CD4-positive, alpha-beta T cell (primary cell): Measurements from ENCODE around the gene PLCB2. TPM values are rescaled to one million over a fixed set of nuclear protein-coding genes. Genes with fewer than 3 reads are reported as not detected.
A peak's percentile ranks its signal among the peaks of the same experiment; 100 is the strongest.

Experiments used
- ATAC-seq: fragments of 200-7000 bp; cut with Tn5 transposase; one replicate; pipeline ENCODE4 v1.10.0; 2022; ENCODE audit warnings: mild to moderate bottlenecking; ENCODE audit not compliant: poor library complexity
- CTCF ChIA-PET: fragments of 350-600 bp; sonication (Branson Sonifier 250); formaldehyde crosslinking; loops from one replicate; lab custom pipeline; 2021; ENCODE audit warnings: antibody characterized with exemption, inconsistent platforms; lab: Charles Lee
- POLR2A ChIA-PET: fragments of 350-600 bp; sonication (Branson Sonifier 250); formaldehyde crosslinking; loops from one replicate; lab custom pipeline; 2021; ENCODE audit warnings: antibody characterized with exemption, inconsistent platforms; lab: Charles Lee
- DNase-seq, 14 experiments: peaks; one replicate each; pipeline ENCODE4 v3.0.0-alpha.2; 2013 to 2020; ENCODE audit warnings: mixed read lengths in 2 of 14
- H3K27ac ChIP-seq, 2 donors: one replicate each; pipeline versions ENCODE4 v1.5.1 to v1.7.0; 2013; ENCODE audit warnings: low read length in 2 of 2, low read depth in 1 of 2, mild to moderate bottlenecking in 1 of 2
- H3K27me3 ChIP-seq, 2 experiments: 1 replicate in 1 of 2; 2 replicates in 1 of 2; pipeline versions ENCODE4 v1.6.1 to v1.7.0; 2013; ENCODE audit warnings: low read length in 2 of 2, control low read depth in 1 of 2, mild to moderate bottlenecking in 1 of 2, moderate library complexity in 1 of 2; ENCODE audit not compliant: insufficient read depth in 2 of 2, control insufficient read depth in 1 of 2
- H3K36me3 ChIP-seq: one replicate; pipeline ENCODE4 v1.6.1; 2013; ENCODE audit warnings: low read length, control low read depth; ENCODE audit not compliant: insufficient read depth
- H3K4me1 ChIP-seq: one replicate; pipeline ENCODE4 v1.6.1; 2013; ENCODE audit warnings: low read length, control low read depth; ENCODE audit not compliant: insufficient read depth
- H3K4me3 ChIP-seq: one replicate; pipeline ENCODE4 v1.5.1; 2013; ENCODE audit warnings: mild to moderate bottlenecking, low read length, moderate library complexity
- H3K9me3 ChIP-seq, 2 experiments: 1 replicate in 1 of 2; 2 replicates in 1 of 2; pipeline versions ENCODE4 v1.6.1 to v1.7.0; 2013; ENCODE audit warnings: low read length in 2 of 2, mild to moderate bottlenecking in 2 of 2, control low read depth in 1 of 2, moderate library complexity in 1 of 2; ENCODE audit not compliant: control insufficient read depth in 1 of 2, insufficient read depth in 1 of 2
- H3K27ac Mint-ChIP-seq: one replicate; pipeline ENCODE4 v1.8.0; 2020; ENCODE audit warnings: mixed read lengths
- H3K27me3 Mint-ChIP-seq: one replicate; pipeline ENCODE4 v1.8.0; 2021; ENCODE audit warnings: mixed read lengths
- H3K36me3 Mint-ChIP-seq: one replicate; pipeline ENCODE4 v1.8.0; 2021; ENCODE audit warnings: low read depth, mixed read lengths
- H3K4me1 Mint-ChIP-seq: one replicate; pipeline ENCODE4 v1.8.0; 2021; ENCODE audit warnings: low read depth, mixed read lengths
- H3K4me3 Mint-ChIP-seq: one replicate; pipeline ENCODE4 v1.8.0; 2020; ENCODE audit warnings: mild to moderate bottlenecking, mixed read lengths
- H3K9me3 Mint-ChIP-seq: one replicate; pipeline ENCODE4 v1.8.0; 2020; ENCODE audit warnings: mixed read lengths
- intact Hi-C, 2 experiments: fragments of 100-400 bp; cut with DNase I in 1 of 2; cut with micrococcal nuclease in 1 of 2; formaldehyde crosslinking; loops; one replicate each; pipeline versions ENCODE4 v1.15.1 to v1.9.0; 2023 to 2025; cut with DNase I, micrococcal nuclease
- total RNA-seq, 174 experiments: library from RNA in 2 of 174; stranded (reverse) in 2 of 174; gene quantifications; one replicate each; pipeline ENCODE4 v1.2.3 and lab custom pipeline; 2021 to 2026
- TF ChIP-seq, protein P1 (sequence below): fragments of 200-600 bp; IDR thresholded peaks from one replicate; pipeline ENCODE4 v1.8.0; 2022; ENCODE audit warnings: antibody characterized with exemption, mild to moderate bottlenecking

The PLCB2 gene
- total RNA-seq, 2 experiments from 2014 or later: 206 to 222 TPM

DNA sequence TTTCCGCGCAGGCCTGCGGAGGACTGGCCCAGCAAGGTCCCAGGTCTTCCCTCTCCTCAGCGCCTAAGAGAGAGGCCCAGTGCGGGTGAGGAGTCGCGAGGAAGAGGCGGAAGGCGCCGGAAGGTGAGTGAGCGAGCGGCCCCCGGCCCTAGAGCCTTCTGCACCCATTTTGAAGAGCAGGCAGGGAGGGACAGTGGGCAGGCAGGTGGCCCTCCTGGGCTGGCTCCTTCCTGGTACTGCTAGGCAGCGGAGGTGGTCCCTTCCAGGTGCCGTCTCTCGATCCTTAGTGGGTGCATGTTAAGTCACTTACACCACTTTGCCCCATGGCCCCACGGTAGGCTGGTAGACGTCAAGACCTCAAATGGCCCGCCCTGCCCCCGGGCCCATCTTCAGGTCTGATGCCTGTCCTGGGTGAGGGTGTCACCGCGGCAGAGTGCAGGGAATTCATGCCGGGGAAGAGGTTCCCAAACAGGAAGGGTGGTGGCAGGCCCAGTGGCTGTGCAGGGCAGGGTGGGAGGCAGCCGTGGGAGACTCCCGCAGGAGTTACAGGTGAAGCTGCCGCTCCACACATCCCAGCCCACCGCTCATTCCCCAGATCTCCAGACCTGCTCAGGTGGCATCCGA, 54.5 kb downstream of the PLCB2 start:
- peaks cover 20 to 30% of the 10 kb centered on the region in 2 experiments for H3K27me3 ChIP-seq
- Mint-ChIP-seq H3K27ac (no peak overlapping the region), H3K4me1 (peaks cover 9% of the 10 kb centered on the region), H3K27me3 (peaks cover 37% of the 10 kb centered on the region), H3K9me3 (no peaks in the 10 kb centered on the region), H3K4me3 (peak overlapping the region; percentile 74), H3K36me3 (no peaks in the 10 kb centered on the region)
- intact Hi-C loops: no loop called here
- H3K36me3 ChIP-seq: no peaks in the 10 kb centered on the region
- no peak overlapping the region for H3K27ac ChIP-seq
- peaks cover 26% of the 10 kb centered on the region for H3K4me1 ChIP-seq
- ChIA-PET CTCF (no interaction called here), POLR2A (interaction anchor here (0.5 kb wide), 1 partner anchor 289 kb away, joined by 3 read pairs; no protein-coding TSS in a partner anchor)
- ATAC-seq (no peak), DNase-seq (no peak)
- H3K9me3 ChIP-seq: no peaks in the 10 kb centered on the region
- TF ChIP-seq, protein P1, sequence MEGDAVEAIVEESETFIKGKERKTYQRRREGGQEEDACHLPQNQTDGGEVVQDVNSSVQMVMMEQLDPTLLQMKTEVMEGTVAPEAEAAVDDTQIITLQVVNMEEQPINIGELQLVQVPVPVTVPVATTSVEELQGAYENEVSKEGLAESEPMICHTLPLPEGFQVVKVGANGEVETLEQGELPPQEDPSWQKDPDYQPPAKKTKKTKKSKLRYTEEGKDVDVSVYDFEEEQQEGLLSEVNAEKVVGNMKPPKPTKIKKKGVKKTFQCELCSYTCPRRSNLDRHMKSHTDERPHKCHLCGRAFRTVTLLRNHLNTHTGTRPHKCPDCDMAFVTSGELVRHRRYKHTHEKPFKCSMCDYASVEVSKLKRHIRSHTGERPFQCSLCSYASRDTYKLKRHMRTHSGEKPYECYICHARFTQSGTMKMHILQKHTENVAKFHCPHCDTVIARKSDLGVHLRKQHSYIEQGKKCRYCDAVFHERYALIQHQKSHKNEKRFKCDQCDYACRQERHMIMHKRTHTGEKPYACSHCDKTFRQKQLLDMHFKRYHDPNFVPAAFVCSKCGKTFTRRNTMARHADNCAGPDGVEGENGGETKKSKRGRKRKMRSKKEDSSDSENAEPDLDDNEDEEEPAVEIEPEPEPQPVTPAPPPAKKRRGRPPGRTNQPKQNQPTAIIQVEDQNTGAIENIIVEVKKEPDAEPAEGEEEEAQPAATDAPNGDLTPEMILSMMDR: no peak
- peak overlapping the region; percentile 50 for H3K4me3 ChIP-seq

DNA sequence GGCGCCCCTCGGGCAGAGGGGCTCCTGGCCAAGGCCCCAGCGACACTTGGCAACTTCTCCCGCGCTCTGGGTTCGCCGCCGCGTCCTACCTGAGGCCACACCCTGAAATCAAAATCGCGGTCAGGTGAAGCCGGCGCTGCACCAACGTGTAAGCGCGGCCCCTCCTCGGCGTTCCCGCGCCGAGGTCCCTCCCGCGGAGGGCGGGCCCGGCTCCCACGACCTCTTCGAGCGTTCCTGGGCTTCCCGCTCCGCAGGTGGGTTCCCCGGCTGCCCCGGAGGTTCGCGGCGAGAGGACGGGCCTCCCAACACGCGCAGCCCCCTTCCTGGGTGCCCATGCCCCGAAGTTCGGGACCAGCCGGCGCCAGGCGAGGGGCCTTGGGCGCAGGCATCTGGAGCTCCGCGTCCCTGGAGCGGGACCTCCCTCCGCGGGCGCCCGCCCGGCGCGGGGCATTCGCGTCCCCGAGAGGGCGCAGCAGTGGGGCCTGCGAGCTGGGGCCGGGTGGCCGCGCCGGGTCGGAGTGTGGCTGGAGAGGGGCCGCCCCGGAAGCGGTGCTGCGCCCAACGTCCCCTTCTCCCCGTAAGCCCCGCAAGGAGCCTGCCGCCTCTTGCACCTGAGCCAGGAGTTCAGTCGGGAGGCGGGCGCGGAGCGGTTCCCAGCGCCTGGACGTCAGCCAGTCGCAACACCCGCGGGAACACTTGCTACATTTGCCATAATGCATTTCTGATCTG, 55.1 kb downstream of the PLCB2 start:
- peaks cover 9% of the 10 kb centered on the region for H3K4me1 Mint-ChIP-seq
- DNase-seq (peak in 2 of 14 experiments; percentile 8 to 20), ATAC-seq (peak; percentile 55)
- intact Hi-C loops: no loop called here
- peak overlapping the region; percentile 74 for H3K4me3 Mint-ChIP-seq
- Histone ChIP-seq H3K4me1 (peaks cover 26% of the 10 kb centered on the region), H3K27me3 (peaks cover 20 to 30% of the 10 kb centered on the region in 2 experiments), H3K4me3 (peak overlapping the region; percentile 50), H3K27ac (no peak overlapping the region), H3K36me3 (no peaks in the 10 kb centered on the region), H3K9me3 (no peaks in the 10 kb centered on the region)
- peaks cover 37% of the 10 kb centered on the region for H3K27me3 Mint-ChIP-seq
- H3K36me3 Mint-ChIP-seq: no peaks in the 10 kb centered on the region
- POLR2A ChIA-PET: interaction anchor here (0.5 to 0.6 kb wide), 2 partner anchors 73 to 288 kb away, joined by 3 to 4 read pairs; no protein-coding TSS in a partner anchor
- CTCF ChIA-PET: no interaction called here
- H3K27ac Mint-ChIP-seq: no peak overlapping the region
- TF ChIP-seq, protein P1: no peak
- no peaks in the 10 kb centered on the region for H3K9me3 Mint-ChIP-seq

DNA sequence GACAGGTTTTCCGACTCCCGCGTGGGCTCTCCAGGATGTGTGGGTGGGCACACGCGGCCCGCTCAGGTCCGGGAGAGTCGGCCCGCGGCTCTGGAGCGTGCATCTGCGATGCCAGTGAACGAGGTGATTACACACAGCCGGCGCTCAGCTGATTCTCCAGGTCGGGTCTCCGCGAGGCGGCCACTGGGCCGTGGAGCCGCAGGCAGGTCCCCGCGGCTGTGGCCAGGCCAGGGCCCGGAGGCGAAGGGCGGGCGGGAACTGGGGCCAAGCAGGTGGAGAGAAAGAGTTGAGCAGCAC, 55.6 kb downstream of the PLCB2 start:
- Histone ChIP-seq H3K36me3 (no peaks in the 10 kb centered on the region), H3K27me3 (peaks cover 20 to 30% of the 10 kb centered on the region in 2 experiments), H3K9me3 (no peaks in the 10 kb centered on the region), H3K27ac (no peak overlapping the region), H3K4me3 (peak overlapping the region; percentile 50), H3K4me1 (peaks cover 26% of the 10 kb centered on the region)
- POLR2A ChIA-PET: interaction anchor here (0.6 kb wide), 1 partner anchor 73 kb away, joined by 4 read pairs; no protein-coding TSS in a partner anchor
- peaks cover 9% of the 10 kb centered on the region for H3K4me1 Mint-ChIP-seq
- CTCF ChIA-PET: no interaction called here
- H3K36me3 Mint-ChIP-seq: no peaks in the 10 kb centered on the region
- intact Hi-C loops: no loop called here
- no peak overlapping the region for H3K27ac Mint-ChIP-seq
- no peaks in the 10 kb centered on the region for H3K9me3 Mint-ChIP-seq
- peaks cover 37% of the 10 kb centered on the region for H3K27me3 Mint-ChIP-seq
- TF ChIP-seq, protein P1: no peak
- ATAC-seq (no peak), DNase-seq (no peak)
- no peak overlapping the region for H3K4me3 Mint-ChIP-seq
